IPS-15b (cell line): ENCODE data around the gene ANKRD29.
"Not testable (repeated sequence)": the region's sequence is repeated elsewhere in the genome, so short reads cannot be mapped to it uniquely, and the experiment has no call there.

Experiments
- H3K27me3 ChIP-seq: one replicate; pipeline ENCODE4 v1.6.1; 2013; ENCODE audit warnings: low read length; ENCODE audit not compliant: control insufficient read depth, insufficient read depth
- H3K36me3 ChIP-seq: one replicate; pipeline ENCODE4 v1.6.1; 2013; ENCODE audit warnings: low read length; ENCODE audit not compliant: control insufficient read depth, insufficient read depth
- H3K4me1 ChIP-seq: one replicate; pipeline ENCODE4 v1.6.1; 2013; ENCODE audit warnings: mild to moderate bottlenecking, low read length; ENCODE audit not compliant: control insufficient read depth, insufficient read depth
- H3K4me3 ChIP-seq: one replicate; pipeline ENCODE4 v1.5.1; 2013; ENCODE audit warnings: low read depth, low read length
- H3K9ac ChIP-seq: one replicate; pipeline ENCODE4 v1.6.1; 2013; ENCODE audit warnings: low read depth, mild to moderate bottlenecking, low read length
- H3K9me3 ChIP-seq: one replicate; pipeline ENCODE4 v1.6.1; 2013; ENCODE audit warnings: mild to moderate bottlenecking, low read length; ENCODE audit not compliant: control insufficient read depth, insufficient read depth

Gene ANKRD29

DNA sequence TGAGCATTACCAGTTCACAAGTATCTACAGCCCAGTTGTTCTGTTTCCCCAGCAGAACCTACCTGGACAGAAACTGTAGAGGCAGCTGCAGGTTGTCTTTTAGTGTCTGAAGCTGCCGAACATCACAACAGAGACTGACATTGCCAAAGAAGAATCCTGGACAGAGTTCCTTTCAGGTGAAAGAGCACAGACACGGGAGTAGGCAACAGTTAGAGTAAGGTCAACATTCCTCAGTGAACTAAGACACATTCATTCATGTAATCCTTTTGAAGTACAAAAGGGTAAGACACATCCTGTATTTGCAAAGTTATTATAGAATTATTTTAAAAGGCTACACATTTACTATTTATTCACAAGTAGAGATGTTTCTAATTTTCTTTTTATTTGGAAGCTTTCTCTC lies 90.7 kb downstream of the ANKRD29 start:
- Histone ChIP-seq H3K9me3 (no peaks in the 10 kb centered on the region), H3K9ac (no peak overlapping the region), H3K4me1 (no peaks in the 10 kb centered on the region), H3K27me3 (no peaks in the 10 kb centered on the region), H3K36me3 (peaks cover 17% of the 10 kb centered on the region), H3K4me3 (no peak overlapping the region)

DNA sequence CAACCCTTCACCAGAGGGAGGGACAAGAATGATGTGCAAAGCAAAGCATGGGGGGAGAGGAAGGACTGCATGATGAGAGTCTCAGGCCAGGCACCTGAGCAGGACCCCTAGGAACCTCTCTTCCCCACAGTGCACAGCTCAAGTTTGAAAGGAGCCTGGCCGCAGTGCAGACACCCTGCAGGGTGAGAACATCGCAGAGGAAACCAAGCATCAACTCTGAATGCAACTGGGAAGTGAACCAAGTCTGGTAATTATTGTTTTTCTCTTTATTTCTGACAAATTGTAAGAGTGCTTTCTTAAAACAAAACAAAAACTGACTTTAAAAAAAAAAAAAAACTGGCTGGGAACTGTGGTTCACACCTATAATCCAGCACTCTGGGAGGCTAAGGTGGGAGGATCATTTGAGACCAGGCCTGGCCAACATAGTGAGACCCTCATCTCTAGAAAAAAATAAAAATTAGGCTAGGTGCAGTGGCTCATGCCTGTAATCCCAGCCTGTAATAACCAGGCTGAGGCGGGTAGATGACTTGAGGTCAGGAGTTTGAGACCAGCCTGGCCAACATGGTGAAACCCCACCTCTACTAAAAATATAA lies 91.7 kb downstream of the ANKRD29 start:
- H3K27me3 ChIP-seq = no peaks in the 10 kb centered on the region
- peaks cover 18% of the 10 kb centered on the region for H3K36me3 ChIP-seq
- no peak overlapping the region for H3K9ac ChIP-seq
- no peaks in the 10 kb centered on the region for H3K9me3 ChIP-seq
- H3K4me3 ChIP-seq = no peak overlapping the region
- no peaks in the 10 kb centered on the region for H3K4me1 ChIP-seq

DNA sequence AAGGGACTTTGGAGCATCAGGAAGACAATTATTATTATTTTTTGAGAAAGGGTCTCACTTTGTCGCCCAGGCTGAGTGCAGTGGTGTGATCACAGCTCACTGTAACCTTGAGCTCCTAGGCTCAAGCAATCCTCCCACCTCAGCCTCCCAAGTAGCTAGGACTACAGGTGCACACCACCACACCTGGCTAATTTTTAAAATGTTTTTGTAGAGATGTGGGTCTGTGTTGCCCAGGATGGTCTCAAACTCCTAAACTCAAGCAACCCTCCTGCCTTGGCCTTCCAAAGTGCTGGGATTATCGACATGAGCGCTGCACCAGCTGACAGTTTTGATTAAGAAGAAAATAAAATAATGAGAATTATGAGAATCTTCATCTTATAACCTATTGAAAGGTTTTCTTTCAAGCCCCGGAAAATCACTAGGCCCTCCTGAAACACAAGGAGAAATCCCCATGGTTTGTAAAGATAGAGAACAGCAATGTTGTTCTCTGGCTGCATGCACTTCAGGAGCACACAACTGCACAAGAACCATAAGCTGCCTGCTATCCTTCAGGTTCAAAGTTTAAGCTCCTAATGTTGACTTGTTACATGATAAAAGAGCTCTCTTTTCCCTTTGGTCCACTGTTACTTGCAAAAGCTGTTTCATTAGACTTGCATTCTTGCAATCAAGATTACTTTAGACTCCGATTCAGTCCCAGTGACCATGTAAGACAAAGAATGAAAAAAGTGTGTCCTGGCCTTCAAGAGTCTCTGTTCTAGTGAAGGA lies 93.2 kb downstream of the ANKRD29 start:
- H3K36me3 ChIP-seq = peaks cover 20% of the 10 kb centered on the region

DNA sequence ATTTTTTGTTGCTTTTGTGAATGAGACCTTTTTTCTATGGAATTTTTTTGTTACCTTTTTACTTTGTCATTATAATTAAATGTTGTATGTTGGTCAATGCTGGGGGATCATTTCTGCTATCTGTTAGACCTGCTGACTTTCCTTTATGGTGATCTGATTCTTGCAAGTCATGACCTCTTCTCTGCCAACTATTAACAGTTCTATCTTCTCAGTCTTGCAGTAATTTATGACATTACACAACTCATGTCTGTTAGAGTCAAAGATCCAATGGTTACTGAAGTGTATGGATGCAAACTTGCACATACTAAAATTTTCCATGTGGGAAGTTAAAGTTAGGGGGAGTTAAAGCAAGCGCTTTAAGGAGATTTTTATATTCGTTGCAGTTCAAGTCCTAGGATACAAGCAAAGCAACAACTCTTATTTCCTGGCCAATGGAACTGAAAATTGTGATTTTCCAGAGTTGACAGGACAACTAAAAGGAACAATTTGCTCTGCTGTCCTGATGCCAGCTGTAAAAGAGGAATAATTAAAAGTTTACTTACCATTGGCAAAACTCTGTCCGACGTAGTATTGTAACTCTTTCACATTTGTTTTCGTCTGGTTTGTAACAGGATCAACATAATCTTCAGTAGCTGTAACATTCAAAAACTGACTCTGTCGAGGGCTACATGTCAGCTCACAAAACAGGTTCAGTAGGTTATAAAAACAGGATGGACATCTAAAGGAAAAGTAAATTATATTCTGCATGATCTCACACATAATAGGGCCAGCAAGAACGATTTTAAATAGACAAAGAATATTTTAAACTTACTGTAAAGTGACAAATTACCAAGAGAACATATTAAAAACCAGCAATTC lies 94.2 kb downstream of the ANKRD29 start:
- H3K9me3 ChIP-seq = no peaks in the 10 kb centered on the region
- H3K9ac ChIP-seq = no peak overlapping the region
- peaks cover 20% of the 10 kb centered on the region for H3K36me3 ChIP-seq
- H3K4me1 ChIP-seq = no peaks in the 10 kb centered on the region
- H3K4me3 ChIP-seq = no peak overlapping the region
- H3K27me3 ChIP-seq = no peaks in the 10 kb centered on the region

More for the DNA sequence above, 93.2 kb downstream of the ANKRD29 start:
- Histone ChIP-seq H3K9ac (no peak overlapping the region), H3K27me3 (no peaks in the 10 kb centered on the region), H3K9me3 (no peaks in the 10 kb centered on the region), H3K4me3 (no peak overlapping the region), H3K4me1 (no peaks in the 10 kb centered on the region)

DNA sequence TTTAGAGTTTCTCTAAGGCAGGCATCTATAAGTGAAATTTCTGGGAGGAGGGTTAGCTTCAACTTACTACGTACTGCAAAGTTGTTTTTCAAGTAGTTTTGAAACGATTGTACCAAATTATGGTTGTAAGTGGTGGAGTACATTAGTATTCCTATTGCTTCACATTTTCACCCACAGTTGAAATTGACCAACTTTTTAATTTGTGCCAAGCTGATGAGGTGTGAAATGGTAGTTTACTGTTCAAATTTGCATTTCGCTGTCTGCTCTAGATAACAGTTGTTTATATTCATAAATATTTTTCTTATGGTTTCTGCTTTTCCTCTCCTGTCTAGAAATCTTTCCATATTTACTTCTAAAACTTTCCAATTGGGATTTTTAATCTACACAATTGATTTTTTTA lies 95.0 kb downstream of the ANKRD29 start:
- no peaks in the 10 kb centered on the region for H3K27me3 ChIP-seq
- H3K9ac ChIP-seq = no peak overlapping the region
- no peaks in the 10 kb centered on the region for H3K4me1 ChIP-seq
- no peak overlapping the region for H3K4me3 ChIP-seq
- H3K36me3 ChIP-seq = peaks cover 19% of the 10 kb centered on the region
- H3K9me3 ChIP-seq = no peaks in the 10 kb centered on the region

DNA sequence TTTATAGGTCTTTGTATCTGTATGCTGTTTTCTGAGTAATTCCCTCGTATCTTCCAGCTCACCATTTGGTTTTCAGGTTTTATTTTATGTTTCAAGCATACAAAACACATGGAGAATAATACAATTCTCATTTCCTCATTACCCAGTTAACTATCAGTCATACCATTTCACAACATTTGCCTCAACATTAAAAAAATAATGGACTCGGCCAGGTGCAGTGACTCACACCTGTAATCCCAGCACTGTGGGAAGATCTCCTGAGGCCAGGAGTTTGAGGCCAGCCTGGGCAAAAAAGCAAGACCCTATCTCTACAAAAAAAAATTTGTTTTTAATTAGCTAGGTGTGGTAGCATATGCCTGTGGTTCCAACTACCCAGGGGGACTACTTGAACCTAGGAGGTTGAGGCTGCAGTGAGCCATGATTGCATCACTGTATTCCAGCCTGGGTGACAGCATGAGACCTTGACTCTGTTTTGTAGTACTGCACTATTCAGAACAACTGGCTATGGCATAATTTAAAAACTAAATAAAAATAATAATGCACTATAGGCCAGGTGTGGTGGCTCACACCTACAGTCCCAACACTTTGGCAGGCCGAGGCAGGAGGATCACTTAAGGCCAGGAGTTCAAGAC lies 96.7 kb downstream of the ANKRD29 start:
- H3K36me3 ChIP-seq = peaks cover 19% of the 10 kb centered on the region

DNA sequence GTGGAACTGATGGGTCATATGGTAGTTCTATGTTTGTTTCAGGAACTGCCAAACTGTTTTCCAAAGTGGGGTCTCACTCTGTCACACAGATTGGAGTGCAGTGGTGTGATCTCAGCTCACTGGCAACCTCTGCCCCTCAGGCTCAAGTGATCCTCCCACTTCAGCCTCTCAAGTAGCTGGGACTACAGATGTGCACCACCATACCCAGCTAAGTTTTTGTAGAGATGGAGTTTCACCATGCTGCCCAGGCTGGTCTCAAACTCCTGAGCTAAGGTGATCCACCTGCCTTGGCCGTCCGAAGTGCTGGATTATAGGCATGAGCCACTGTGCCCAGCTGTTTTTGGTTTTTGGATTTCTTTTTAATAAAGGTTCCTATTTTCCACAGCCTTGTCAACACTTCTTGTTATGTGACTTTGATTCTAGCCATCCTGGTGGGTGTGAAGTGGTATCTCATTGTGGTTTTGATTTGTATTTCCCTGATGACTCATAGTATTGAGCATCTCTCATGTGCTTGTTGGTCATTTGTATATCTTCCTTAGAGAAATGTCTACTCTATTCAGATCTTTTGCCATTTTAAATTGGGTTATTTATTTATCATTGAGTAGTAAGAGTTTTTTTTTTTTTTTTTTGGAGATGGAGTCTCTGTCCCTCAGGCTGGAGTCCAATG lies 99.2 kb downstream of the ANKRD29 start:
- no peaks in the 10 kb centered on the region for H3K27me3 ChIP-seq
- no peaks in the 10 kb centered on the region for H3K9me3 ChIP-seq
- peaks cover 15% of the 10 kb centered on the region for H3K36me3 ChIP-seq
- H3K9ac ChIP-seq = no peak overlapping the region
- H3K4me3 ChIP-seq = no peak overlapping the region
- H3K4me1 ChIP-seq = no peaks in the 10 kb centered on the region

More for the DNA sequence above, 96.7 kb downstream of the ANKRD29 start:
- Histone ChIP-seq H3K4me3 (no peak overlapping the region), H3K9me3 (no peaks in the 10 kb centered on the region), H3K27me3 (no peaks in the 10 kb centered on the region), H3K9ac (no peak overlapping the region), H3K4me1 (no peaks in the 10 kb centered on the region)

DNA sequence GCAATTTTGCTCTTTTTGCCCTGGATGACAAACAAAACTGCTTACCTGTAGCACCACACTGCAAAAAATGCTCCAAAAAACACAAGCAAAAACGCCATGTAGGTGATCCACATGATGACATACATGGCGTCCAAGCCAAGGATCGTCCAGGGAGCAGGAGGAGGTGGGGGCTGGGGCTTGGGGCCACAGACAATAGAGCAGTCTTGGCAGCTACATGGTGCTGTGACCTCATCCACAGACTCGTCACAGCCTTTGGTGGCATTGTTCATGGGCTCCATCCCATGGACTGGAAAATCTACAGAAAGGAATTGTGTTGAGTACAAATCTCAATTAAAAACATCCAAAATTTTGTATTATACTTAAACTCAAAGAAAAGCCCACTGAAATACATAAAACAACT lies 102.5 kb downstream of the ANKRD29 start:
- Histone ChIP-seq H3K4me1 (no peaks in the 10 kb centered on the region), H3K9me3 (no peaks in the 10 kb centered on the region), H3K36me3 (peaks cover 17% of the 10 kb centered on the region), H3K27me3 (no peaks in the 10 kb centered on the region), H3K4me3 (no peak overlapping the region), H3K9ac (no peak overlapping the region)

DNA sequence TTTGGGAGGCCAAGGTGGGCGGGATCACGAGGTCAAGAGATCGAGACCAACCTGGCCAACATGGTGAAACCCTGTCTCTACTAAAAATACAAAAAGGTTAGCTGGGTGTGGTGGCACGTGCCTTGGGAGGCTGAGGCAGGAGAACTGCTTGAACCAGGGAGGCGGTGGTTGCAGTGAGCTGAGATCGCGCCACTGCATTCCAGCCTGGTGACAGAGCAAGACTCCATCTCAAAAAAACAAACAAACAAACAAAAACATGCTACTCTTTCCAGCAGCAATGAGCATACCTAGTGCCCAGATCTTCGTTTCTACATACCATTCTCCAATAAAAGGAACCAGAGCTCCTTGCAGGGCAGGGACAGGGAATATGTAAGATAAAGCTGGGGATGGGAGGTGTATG lies 105.2 kb downstream of the ANKRD29 start:
- H3K27me3 ChIP-seq, H3K9ac ChIP-seq, H3K9me3 ChIP-seq, H3K4me3 ChIP-seq, H3K4me1 ChIP-seq: not testable (repeated sequence)
- H3K36me3 ChIP-seq = peaks cover 38% of the 10 kb centered on the region

DNA sequence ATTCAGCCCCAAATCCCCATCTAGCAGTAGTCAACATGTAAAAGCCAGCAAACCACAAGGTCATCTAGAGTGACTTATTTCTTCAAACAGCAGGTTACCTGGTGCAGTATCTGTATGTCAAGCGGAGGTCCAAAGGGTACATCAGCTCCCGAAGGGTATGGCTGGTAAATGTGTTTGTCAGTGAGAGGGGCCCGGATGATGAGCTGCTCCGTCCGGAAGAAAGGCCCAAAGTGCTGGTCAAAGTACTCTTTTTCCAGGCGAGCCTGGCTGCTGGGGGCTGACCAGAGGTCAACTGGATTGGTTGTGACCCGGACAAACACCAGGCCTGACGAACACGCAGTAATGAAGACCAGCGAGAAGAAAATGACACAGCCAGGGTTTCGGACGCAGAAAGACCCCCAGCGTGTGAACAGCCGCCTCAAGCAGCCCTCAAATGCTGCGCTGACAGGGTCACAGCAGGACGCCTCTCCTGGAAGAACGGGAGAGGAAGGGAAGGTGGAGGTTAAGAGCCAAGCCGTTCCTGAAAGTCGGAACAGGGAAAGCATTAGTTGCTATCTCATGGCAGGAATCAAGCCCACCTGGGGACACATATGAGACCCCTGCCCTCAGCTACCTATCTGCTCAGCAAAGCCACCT lies 106.4 kb downstream of the ANKRD29 start:
- Histone ChIP-seq H3K9ac (no peak overlapping the region), H3K36me3 (peaks cover 46% of the 10 kb centered on the region), H3K4me3 (no peak overlapping the region), H3K9me3 (no peaks in the 10 kb centered on the region), H3K4me1 (no peaks in the 10 kb centered on the region), H3K27me3 (no peaks in the 10 kb centered on the region)

DNA sequence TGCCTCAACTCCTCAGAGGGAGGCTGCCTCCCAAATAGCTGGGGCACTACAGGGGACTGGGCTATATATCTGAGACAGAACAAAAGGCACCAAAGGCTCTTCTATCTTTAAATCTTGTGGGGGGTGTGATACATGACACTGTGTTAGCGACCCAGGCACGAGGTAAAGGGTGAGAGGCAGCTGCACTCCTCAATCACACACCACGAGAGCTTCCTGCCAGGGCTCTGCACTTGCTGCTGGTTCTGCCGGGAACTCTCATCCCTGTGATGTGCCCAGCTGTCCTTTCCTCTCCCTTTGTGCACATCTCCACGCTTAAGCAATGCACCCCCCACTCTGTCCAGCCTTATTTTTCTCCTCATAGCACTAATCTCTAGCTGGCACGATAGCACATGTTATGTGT lies 108.8 kb downstream of the ANKRD29 start:
- Histone ChIP-seq H3K27me3 (no peaks in the 10 kb centered on the region), H3K9me3 (no peaks in the 10 kb centered on the region), H3K4me3 (no peak overlapping the region), H3K36me3 (peaks cover 47% of the 10 kb centered on the region), H3K9ac (no peak overlapping the region), H3K4me1 (no peaks in the 10 kb centered on the region)
